Astrocyte (in vitro differentiated cells and primary cell): Measurements from ENCODE around the gene RASGRP3.

Experiments used
- EZH2 ChIP-seq: IDR thresholded peaks from 2 replicates; pipeline ENCODE4 v1.6.1; 2012; ENCODE audit warnings: mild to moderate bottlenecking, low read length, inconsistent platforms; ENCODE audit not compliant: insufficient read depth
- TF ChIP-seq, protein P1 (sequence below): IDR thresholded peaks from 2 replicates; pipeline ENCODE4 v1.5.1; 2011; ENCODE audit warnings: low read depth, mild to moderate bottlenecking, inconsistent platforms, low read length, moderate library complexity; ENCODE audit not compliant: insufficient read depth

DNA sequence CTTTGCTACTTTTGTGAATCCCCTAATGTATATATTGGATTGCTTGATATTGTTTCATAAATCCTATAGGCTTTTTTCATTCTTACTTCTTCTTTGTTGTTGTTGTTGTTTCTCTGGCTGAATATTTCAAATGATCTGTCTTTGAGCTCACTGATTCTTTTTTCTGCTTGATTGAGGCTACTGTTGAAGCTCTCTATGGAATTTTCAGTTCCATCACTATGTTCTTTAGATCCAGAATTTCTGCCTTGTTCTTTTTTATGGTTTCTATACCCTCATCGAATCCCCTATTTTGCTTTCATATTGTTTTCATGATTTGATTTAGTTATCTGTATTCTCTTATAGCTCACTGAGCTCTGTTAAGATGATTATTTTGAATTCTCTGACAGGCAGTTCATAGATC lies 24.6 kb upstream of the RASGRP3 start:
- TF ChIP-seq, protein P1, sequence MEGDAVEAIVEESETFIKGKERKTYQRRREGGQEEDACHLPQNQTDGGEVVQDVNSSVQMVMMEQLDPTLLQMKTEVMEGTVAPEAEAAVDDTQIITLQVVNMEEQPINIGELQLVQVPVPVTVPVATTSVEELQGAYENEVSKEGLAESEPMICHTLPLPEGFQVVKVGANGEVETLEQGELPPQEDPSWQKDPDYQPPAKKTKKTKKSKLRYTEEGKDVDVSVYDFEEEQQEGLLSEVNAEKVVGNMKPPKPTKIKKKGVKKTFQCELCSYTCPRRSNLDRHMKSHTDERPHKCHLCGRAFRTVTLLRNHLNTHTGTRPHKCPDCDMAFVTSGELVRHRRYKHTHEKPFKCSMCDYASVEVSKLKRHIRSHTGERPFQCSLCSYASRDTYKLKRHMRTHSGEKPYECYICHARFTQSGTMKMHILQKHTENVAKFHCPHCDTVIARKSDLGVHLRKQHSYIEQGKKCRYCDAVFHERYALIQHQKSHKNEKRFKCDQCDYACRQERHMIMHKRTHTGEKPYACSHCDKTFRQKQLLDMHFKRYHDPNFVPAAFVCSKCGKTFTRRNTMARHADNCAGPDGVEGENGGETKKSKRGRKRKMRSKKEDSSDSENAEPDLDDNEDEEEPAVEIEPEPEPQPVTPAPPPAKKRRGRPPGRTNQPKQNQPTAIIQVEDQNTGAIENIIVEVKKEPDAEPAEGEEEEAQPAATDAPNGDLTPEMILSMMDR: no peak
- no peak for TF ChIP-seq EZH2
